HL-60/S4 (cell line): ENCODE data around the gene LBHD1.
"Not testable (repeated sequence)": the region's sequence is repeated elsewhere in the genome, so short reads cannot be mapped to it uniquely, and the experiment has no call there.

Source experiments
- in situ Hi-C: fragments of 300-500 bp; cut with MboI; formaldehyde crosslinking; loops from 2 replicates; pipeline ENCODE4 v1.14.3; 2022; ENCODE audit warnings: low sequenced_read_pairs

LBHD1 gene

GRCh38 chr11:62665599-62666258 lies 6.3 kb downstream of the LBHD1 start:
- in situ Hi-C loops: no loop called here

DNA sequence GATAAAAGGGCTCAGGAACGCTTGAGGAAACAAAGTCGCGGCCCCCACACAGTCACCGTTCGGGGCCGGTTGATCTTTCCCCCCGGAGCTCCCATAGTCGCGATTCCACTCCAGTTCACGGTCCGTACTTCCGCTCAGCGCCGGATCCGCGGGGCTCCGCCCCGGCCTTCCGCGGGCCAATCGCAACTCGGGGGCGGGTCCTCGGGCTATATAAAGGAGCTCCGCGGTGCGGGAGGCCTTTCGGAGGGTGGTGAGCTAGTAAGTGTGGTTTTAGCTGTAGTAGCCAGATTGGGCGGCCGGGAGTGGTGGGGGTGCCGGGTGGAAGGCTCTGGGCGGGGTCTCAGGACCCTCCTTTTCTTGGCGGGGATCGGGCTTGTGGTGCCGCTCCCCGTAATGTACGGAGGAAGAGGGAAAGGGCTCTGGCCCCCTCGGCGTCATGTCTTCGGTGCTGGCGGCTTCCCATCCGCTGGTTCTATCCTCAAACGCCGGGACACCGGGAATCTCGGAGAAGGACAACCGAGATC lies 6.9 kb downstream of the LBHD1 start, which contains the start of the genes C11orf98 and CSKMT:
Gene C11orf98, minus strand, starts transcription at position 136 of the 524 bp plus-strand sequence. Its CDS starts 41 bp downstream, at position 95.
Gene CSKMT, plus strand, starts transcription at position 238 of the 524 bp plus-strand sequence. CDS start 568 bp downstream, outside the sequence.
- in situ Hi-C loops: no loop called here

GRCh38 chr11:62664405-62665074 lies 7.5 kb downstream of the LBHD1 start:
- in situ Hi-C loops: no loop called here

DNA sequence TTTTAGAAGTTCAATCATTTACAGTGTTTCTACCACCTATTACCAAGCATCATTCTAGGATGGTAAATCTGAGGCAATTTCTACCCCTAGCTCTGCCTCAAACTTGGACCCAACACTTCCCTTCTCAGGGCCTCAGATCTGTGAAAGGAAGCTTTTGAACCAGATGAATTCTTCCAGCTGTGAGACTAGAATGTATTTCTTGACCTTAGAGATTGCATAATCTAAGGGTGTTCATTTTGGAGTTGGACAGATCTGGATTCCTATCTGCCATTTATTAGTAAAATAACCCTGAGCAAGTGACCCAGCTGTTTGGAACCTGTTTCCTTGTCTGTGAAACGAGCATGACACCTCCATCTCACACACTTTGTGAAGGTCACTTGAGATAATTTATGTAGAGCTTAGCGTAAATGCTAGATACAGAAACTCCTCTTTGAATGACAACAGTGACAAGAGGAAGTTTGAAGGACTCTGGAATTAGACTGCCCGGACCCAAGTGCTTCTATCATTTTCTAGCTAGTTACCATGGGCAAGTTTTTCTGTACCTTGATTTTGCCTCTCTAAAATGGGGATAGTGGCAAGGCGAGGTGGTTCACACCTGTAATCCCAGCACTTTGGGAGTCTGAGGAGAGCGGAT lies 15.2 kb downstream of the LBHD1 start:
- in situ Hi-C loops: no loop called here

GRCh38 chr11:62654297-62654696 lies 17.8 kb downstream of the LBHD1 start:
- in situ Hi-C loops: no loop called here

DNA sequence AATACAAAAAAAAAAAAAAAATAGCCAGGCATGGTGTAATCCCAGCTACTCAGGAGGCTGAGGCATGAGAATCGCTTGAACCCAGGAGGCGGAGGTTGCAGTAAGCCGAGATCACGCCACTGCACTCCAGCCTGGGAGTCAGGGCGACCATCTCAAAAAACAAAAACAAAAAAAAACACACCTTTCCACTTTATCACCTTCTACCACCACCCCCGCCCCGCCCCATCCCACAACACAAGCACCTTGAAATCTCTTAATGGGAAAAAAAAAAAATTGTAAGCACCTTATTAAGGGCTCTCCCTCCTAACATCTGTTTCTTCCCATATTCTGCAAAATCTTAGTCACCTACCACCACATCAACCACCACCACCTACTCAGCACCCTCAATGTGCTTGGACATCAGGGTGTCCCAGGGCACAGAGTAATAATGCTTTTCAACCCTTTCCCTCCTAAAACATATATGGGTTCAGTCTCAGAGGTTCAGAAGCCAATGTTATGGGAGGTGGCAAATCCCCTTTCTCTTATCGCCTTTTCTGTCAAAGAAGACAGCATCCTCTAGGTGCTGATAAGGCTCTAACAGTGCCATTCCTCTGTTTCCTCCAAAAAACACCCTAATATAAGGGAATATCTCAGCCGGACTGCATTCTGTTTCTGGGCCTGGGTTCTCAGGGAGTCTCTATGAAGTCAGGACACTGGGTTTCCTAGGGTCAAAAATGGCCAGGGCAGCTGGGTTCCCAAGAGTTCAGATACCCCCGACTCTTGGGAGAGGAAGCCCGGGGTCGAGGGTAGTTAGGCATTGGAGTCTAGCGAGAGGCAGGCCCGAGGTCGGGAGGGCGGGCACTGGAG lies 19.7 kb downstream of the LBHD1 start:
- in situ Hi-C loops: no loop called here

DNA sequence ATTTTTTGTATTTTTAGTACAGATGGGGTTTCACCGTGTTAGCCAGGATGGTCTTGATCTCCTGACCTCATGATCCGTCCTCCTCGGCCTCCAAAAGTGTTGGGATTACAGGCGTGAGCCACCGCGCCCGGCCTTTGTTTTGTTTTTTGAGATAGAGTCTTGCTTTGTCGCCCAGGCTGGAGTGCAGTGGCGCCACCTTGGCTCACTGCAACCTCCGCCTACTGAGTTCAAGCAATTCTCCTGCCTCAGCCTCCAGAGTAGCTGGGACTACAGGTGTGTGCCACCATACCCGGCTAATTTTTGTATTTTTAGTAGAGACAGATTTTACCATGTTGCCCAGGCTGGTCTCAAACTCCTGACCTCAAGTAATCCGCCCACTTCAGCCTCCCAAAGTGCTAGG lies 21.8 kb downstream of the LBHD1 start:
- in situ Hi-C loops: not testable (repeated sequence)

- in situ Hi-C loops: no loop called here
Measured at GRCh38 chr11:62649486-62649885, 22.6 kb downstream of the LBHD1 start.

DNA sequence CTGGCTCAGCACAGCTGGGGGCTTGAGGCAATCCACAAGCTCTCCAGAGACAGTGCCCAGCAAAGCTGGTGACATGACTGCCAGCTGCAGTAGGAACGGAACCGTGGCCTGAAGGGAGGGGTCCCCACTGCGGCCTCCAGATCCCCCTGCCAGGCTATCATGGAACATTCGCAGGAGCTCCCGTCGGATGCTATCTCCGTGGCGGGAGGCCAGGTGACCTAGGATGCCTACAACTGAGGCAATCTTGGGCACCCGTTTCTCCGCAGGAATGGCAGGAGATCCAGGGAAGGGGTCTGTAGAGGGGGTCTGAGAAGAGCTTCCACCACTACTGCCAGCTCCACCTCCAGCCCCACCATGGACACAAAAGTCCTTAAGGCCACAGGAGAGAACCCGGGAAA lies 23.1 kb downstream of the LBHD1 start:
- in situ Hi-C loops: no loop called here

DNA sequence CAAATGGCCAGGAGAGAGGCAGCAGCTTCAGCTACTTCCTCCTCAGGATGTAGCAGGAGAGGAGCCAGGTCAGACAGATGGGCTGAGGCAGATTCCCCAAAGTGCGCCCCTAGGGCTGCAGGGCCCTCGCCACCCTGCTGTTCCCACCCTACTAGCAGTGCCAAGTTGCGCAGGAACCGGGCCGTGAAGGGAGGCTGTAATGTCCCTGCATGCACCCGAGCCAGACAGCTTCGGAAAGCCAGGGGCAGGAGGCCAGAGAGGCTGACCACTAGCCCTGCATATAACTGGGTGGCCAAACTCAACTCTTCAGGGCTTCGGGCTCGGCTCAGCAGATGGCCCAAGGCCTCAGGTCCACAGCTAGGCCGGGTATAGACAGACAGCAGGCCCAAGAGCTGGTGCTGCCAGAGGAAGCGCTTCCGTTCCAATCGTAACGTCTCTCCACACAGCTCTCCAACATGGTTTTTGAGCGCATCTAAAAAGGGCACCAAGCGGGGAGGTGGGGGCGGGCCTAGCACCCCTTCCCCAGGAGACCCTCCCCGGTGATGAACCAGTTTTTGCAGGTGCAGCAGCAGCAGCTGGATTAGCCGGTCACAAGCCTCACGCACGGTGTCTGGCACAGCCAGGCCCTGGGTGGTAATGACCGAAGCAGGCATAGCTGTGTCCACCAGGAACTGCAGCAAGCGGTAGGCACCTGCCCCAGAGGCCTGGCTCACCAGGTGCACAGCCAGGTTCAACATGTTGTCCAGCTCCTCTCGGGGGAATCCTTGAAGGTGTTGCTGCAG lies 23.7 kb downstream of the LBHD1 start:
- in situ Hi-C loops: no loop called here

- in situ Hi-C loops: no loop called here
Measured at GRCh38 chr11:62647609-62648005, 24.5 kb downstream of the LBHD1 start.

GRCh38 chr11:62646825-62647608 lies 25.1 kb downstream of the LBHD1 start:
- in situ Hi-C loops: no loop called here

DNA sequence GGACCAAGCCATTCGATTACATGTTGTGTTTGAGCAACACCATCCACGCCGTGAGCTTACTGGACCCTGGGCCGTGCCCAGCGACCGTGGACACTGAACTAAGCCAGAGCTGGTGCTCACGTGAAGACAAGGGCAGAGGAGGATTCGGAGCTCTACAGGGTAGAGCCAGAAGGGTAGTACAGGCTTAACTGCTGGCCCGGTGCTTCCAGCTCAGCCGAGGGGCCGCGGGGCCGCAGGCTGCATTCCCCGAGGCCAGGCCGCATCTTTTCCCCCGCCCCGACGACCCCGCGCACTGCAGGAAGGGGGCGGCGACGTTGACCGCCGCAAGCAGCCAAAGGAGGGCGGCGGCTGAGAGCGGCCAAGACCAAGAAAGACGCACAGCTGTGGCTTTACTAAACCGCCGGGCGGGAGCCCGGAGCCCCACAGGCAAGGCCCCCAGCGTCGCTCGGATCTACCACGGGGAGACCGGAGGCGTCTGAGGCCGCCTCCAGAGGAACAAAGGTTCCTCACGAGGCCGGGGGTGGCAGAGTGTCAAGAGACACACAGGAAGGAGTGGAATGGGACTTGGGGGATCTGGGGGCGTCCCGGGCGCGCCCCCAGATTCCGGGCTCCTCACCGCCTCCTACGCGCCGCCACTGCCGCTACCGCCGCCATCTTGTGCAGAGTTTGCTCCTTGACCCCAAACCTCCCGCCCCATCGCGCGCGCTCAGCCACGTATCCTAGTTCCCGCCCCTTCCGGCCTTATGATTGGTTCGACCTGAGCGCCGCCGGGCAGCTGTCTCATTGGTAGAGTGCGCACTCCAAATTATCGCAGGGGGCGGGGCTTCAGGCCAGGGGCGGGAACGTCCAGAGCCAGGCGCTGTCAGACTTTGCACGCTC lies 25.9 kb downstream of the LBHD1 start, which contains the start of gene GANAB:
Gene GANAB, minus strand, starts transcription at position 668 of the 879 bp plus-strand sequence. Its CDS starts 14 bp downstream, at position 654.
- in situ Hi-C loops: no loop called here

- in situ Hi-C loops: no loop called here
Measured at GRCh38 chr11:62645671-62645945, 26.5 kb downstream of the LBHD1 start.

GRCh38 chr11:62644220-62644619 lies 27.8 kb downstream of the LBHD1 start:
- in situ Hi-C loops: no loop called here

GRCh38 chr11:62632492-62632891 lies 39.6 kb downstream of the LBHD1 start:
- in situ Hi-C loops: no loop called here

DNA sequence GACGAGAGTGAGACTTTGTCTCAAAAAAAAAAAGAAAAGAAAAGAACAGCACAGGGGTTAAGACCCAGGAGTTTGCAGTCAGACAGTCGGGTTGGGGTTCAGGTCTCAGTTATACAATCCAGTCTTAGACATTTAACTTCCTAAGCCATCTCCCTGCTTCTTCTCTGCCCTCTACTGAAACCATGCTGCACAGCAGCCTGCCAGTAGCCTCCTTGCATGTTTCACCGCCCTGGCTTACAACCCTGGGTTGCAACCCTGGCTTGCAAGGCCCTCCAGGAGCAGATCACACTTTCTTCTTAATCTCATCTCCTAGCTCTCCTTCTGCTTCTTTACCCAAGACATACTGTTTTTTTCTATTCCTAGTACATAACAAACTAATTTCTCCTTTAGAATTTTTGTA lies 44.4 kb downstream of the LBHD1 start:
- in situ Hi-C loops: no loop called here

GRCh38 chr11:62622476-62623089 lies 49.5 kb downstream of the LBHD1 start:
- in situ Hi-C loops: no loop called here
